HEK293 (cell line): ENCODE measurements around the gene NUP210.
A peak's percentile ranks its signal among the peaks of the same experiment; 100 is the strongest.

Source experiments
- CTCF ChIA-PET: fragments of 350-600 bp; formaldehyde crosslinking; extraction: SDS; loops from one replicate; lab custom pipeline; 2021; ENCODE audit warnings: antibody characterized with exemption; lab: Yijun Ruan, JAX
- POLR2A ChIA-PET: fragments of 300-600 bp; formaldehyde crosslinking; extraction: SDS; loops from one replicate; lab custom pipeline; 2020; ENCODE audit warnings: antibody characterized with exemption, inconsistent platforms; lab: Yijun Ruan, JAX
- H3K27ac ChIP-seq: fragments of 200-500 bp; sonication (Bioruptor generic); 2 replicates; pipeline ENCODE4 v1.5.1; 2014; ENCODE audit warnings: low read depth, low read length, control low read depth, inconsistent platforms; ENCODE audit errors: extremely low read depth
- H3K36me3 ChIP-seq, 2 experiments: fragments of 200-500 bp in 1 of 2; sonication (Bioruptor generic) in 1 of 2; 1 replicate in 1 of 2; 2 replicates in 1 of 2; pipeline ENCODE4 v1.5.1; 2014 to 2017; ENCODE audit warnings: inconsistent platforms in 2 of 2, low read length in 2 of 2; ENCODE audit not compliant: control insufficient read depth in 2 of 2, insufficient read depth in 1 of 2
- H3K4me1 ChIP-seq: fragments of 200-500 bp; sonication (Bioruptor generic); 2 replicates; pipeline ENCODE4 v1.5.1; 2014; ENCODE audit warnings: mild to moderate bottlenecking, low read length, inconsistent platforms; ENCODE audit not compliant: control insufficient read depth, insufficient read depth
- H3K4me3 ChIP-seq: 2 replicates; pipeline ENCODE4 v1.5.1; 2011; ENCODE audit warnings: low read depth, mild to moderate bottlenecking, control low read depth, low read length, moderate library complexity
- H3K9me3 ChIP-seq: fragments of 200-500 bp; sonication (Bioruptor generic); 2 replicates; pipeline ENCODE4 v1.5.1; 2014; ENCODE audit warnings: low read depth, low read length, inconsistent platforms; ENCODE audit not compliant: control insufficient read depth, insufficient read depth
- GLIS1 ChIP-seq: fragments of 450-650 bp; formaldehyde crosslinking; IDR thresholded peaks from 2 replicates; pipeline ENCODE4 v1.5.1; 2016; ENCODE audit warnings: missing biosample characterization, missing genetic modification characterization
- IKZF3 ChIP-seq: fragments of 450-650 bp; IDR thresholded peaks from 2 replicates; pipeline ENCODE4 v1.5.0; 2018; ENCODE audit warnings: missing biosample characterization, mild to moderate bottlenecking, missing genetic modification characterization, moderate library complexity
- PATZ1 ChIP-seq: fragments of 450-650 bp; formaldehyde crosslinking; IDR thresholded peaks from 2 replicates; pipeline ENCODE4 v1.5.1; 2016; ENCODE audit warnings: missing biosample characterization, missing genetic modification characterization
- SALL2 ChIP-seq: fragments of 450-650 bp; formaldehyde crosslinking; IDR thresholded peaks from 2 replicates; pipeline ENCODE4 v1.5.0; 2017; ENCODE audit warnings: missing biosample characterization, mild to moderate bottlenecking, missing genetic modification characterization, borderline replicate concordance
- ZFP3 ChIP-seq: fragments of 450-650 bp; formaldehyde crosslinking; IDR thresholded peaks from 2 replicates; pipeline ENCODE4 v1.5.1; 2016; ENCODE audit warnings: low read depth, missing biosample characterization, missing genetic modification characterization
- ZFP37 ChIP-seq: fragments of 450-650 bp; formaldehyde crosslinking; IDR thresholded peaks from 2 replicates; pipeline ENCODE4 v1.5.1; 2016; ENCODE audit warnings: missing biosample characterization, missing genetic modification characterization
- ZIC2 ChIP-seq: fragments of 450-650 bp; formaldehyde crosslinking; IDR thresholded peaks from 2 replicates; pipeline ENCODE4 v1.5.1; 2016; ENCODE audit warnings: missing biosample characterization, missing genetic modification characterization
- ZNF274 ChIP-seq, 2 experiments: fragments of 200-500 bp in 1 of 2; fragments of 450-650 bp in 1 of 2; sonication (Bioruptor generic) in 1 of 2; formaldehyde crosslinking in 1 of 2; IDR thresholded peaks; 2 replicates each; pipeline versions ENCODE4 v1.5.1 to v1.6.1; 2014 to 2016; ENCODE audit warnings: borderline replicate concordance in 1 of 2, inconsistent platforms in 1 of 2, low read length in 1 of 2, missing biosample characterization in 1 of 2, missing genetic modification characterization in 1 of 2
- ZNF311 ChIP-seq: fragments of 450-650 bp; formaldehyde crosslinking; IDR thresholded peaks from 2 replicates; pipeline ENCODE4 v1.5.1; 2017; ENCODE audit warnings: missing biosample characterization, missing genetic modification characterization, borderline replicate concordance
- ZNF350 ChIP-seq: fragments of 450-650 bp; formaldehyde crosslinking; IDR thresholded peaks from 2 replicates; pipeline ENCODE4 v1.5.0; 2017; ENCODE audit warnings: missing biosample characterization, mild to moderate bottlenecking, missing genetic modification characterization
- ZNF354C ChIP-seq: fragments of 450-650 bp; formaldehyde crosslinking; IDR thresholded peaks from 2 replicates; pipeline ENCODE4 v1.5.1; 2016; ENCODE audit warnings: missing biosample characterization, missing genetic modification characterization, low read depth, borderline replicate concordance
- ZNF416 ChIP-seq: fragments of 450-650 bp; formaldehyde crosslinking; IDR thresholded peaks from 2 replicates; pipeline ENCODE4 v1.5.1; 2016; ENCODE audit warnings: missing biosample characterization, missing genetic modification characterization
- ZNF426 ChIP-seq: fragments of 450-650 bp; formaldehyde crosslinking; IDR thresholded peaks from 2 replicates; pipeline ENCODE4 v1.5.1; 2017; ENCODE audit warnings: missing biosample characterization, missing genetic modification characterization, mild to moderate bottlenecking, inconsistent platforms, moderate library complexity
- ZNF510 ChIP-seq: fragments of 450-650 bp; formaldehyde crosslinking; IDR thresholded peaks from 2 replicates; pipeline ENCODE4 v1.5.1; 2018; ENCODE audit warnings: mild to moderate bottlenecking, missing genetic modification characterization, missing biosample characterization; ENCODE audit not compliant: insufficient replicate concordance
- ZNF585B ChIP-seq: fragments of 450-650 bp; formaldehyde crosslinking; IDR thresholded peaks from 2 replicates; pipeline ENCODE4 v1.5.1; 2016; ENCODE audit warnings: missing biosample characterization, missing genetic modification characterization
- ZNF670 ChIP-seq: fragments of 450-650 bp; formaldehyde crosslinking; IDR thresholded peaks from 2 replicates; pipeline ENCODE4 v1.5.1; 2016; ENCODE audit warnings: missing biosample characterization, missing genetic modification characterization, low read depth

NUP210 gene

GRCh38 chr3:13296662-13297061 lies 123.5 kb downstream of the NUP210 start:
- no peak overlapping the region for H3K27ac ChIP-seq
- ChIA-PET CTCF (interaction anchor here (0.9 to 1.5 kb wide), 2 partner anchors 13 to 204 kb away, joined by 3 to 5 read pairs; no protein-coding TSS in a partner anchor), POLR2A (no interaction called here)
- no peaks in the 10 kb centered on the region for H3K36me3 ChIP-seq
- H3K4me1 ChIP-seq, result 0 out of 2 replicates have a peak, but pooled peaks cover 5% of the 10 kb centered on the region
- no peak overlapping the region for H3K4me3 ChIP-seq
- no peaks in the 10 kb centered on the region for H3K9me3 ChIP-seq
- no peak for TF ChIP-seq ZNF670 (tag by site-specific recombination)
- no peak for TF ChIP-seq ZIC2 (tag by site-specific recombination)
- TF ChIP-seq ZNF510 (tag by site-specific recombination), result no peak
- TF ChIP-seq ZNF426, result no peak
- TF ChIP-seq ZNF585B, result no peak
- no peak for TF ChIP-seq ZFP37 (tag by site-specific recombination)
- TF ChIP-seq ZNF354C (tag by site-specific recombination), result no peak
- no peak for TF ChIP-seq PATZ1
- TF ChIP-seq ZNF416 (tag by site-specific recombination), result no peak
- no peak for TF ChIP-seq ZNF311 (tag by site-specific recombination)
- no peak for TF ChIP-seq GLIS1 (tag by site-specific recombination)
- TF ChIP-seq ZNF274 (IDR thresholded peaks at IDR 0.05; ENCODE audit: low read length), result no peak
- TF ChIP-seq ZNF274 (tag by site-specific recombination; IDR thresholded peaks at IDR 0.05; ENCODE audit: borderline replicate concordance), result no peak

- Histone ChIP-seq H3K36me3 (no peaks in the 10 kb centered on the region), H3K27ac (no peak overlapping the region), H3K4me1 (no peaks in the 10 kb centered on the region), H3K9me3 (no peaks in the 10 kb centered on the region), H3K4me3 (no peak overlapping the region)
- ChIA-PET CTCF (interaction anchor here (0.8 to 3.3 kb wide), 2 partner anchors 11 to 65 kb away, joined by 4 to 11 read pairs; no protein-coding TSS in a partner anchor), POLR2A (no interaction called here)
- TF ChIP-seq ZFP3 (tag by site-specific recombination) (peak; percentile 88), IKZF3 (tag by site-specific recombination) (no peak)
Measured at GRCh38 chr3:13294442-13295351, 125.4 kb downstream of the NUP210 start.

- H3K9me3 ChIP-seq, result no peaks in the 10 kb centered on the region
- no peak overlapping the region for H3K4me3 ChIP-seq
- no peak for TF ChIP-seq SALL2 (tag by site-specific recombination)
- TF ChIP-seq ZNF350 (tag by site-specific recombination), result no peak
- no peak for TF ChIP-seq ZNF311 (tag by site-specific recombination)
- TF ChIP-seq, all 188 proteins: peak for 0
- H3K36me3 ChIP-seq, result no peaks in the 10 kb centered on the region
- H3K27ac ChIP-seq, result no peak overlapping the region
- POLR2A ChIA-PET, result no interaction called here
- CTCF ChIA-PET, result interaction anchor here (0.6 to 3.3 kb wide), 2 partner anchors 9 to 1533 kb away, joined by 3 to 11 read pairs; no protein-coding TSS in a partner anchor
- H3K4me1 ChIP-seq, result no peaks in the 10 kb centered on the region
Measured at GRCh38 chr3:13292375-13292774, 127.7 kb downstream of the NUP210 start.
